ENCODE results near the gene CLEC17A. TPM values are rescaled to one million over a fixed set of nuclear protein-coding genes. Genes with fewer than 3 reads are reported as not detected.
"Not testable (repeated sequence)": the region's sequence is repeated elsewhere in the genome, so short reads cannot be mapped to it uniquely, and the experiment has no call there.

Gene CLEC17A
- polyA plus RNA-seq, 2 of the 4 experiments (the other 2 are of a cell fraction): not detected

- TF ChIP-seq FOSL2 (IDR thresholded peaks at IDR 0.05): not testable (repeated sequence)
- TF ChIP-seq FOSL2 (CRISPR knock-in tag; IDR thresholded peaks at IDR 0.05): peak; percentile 20; the same call in 1 of the 2 replicates
- 5% methylated on average over 3 of the region's 3 CpGs for WGBS (ENCODE audit: missing lambda C conversion rate)
Observed at GRCh38 chr19:14585187-14585586, 2.3 kb downstream of the CLEC17A start.

GRCh38 chr19:14589433-14589832, 6.5 kb downstream of the CLEC17A start:
- H3K4me2 ChIP-seq; H3K4me1 ChIP-seq; H3K4me3 ChIP-seq; H3K9me3 ChIP-seq; CTCF ChIA-PET; ATAC-seq; H3K27ac ChIP-seq; POLR2A ChIA-PET; DNase-seq (ENCODE audit: low read depth in 1 of 2, low spot score in 1 of 2); FAIRE-seq: not testable (repeated sequence)
- 33% methylated on average over 1 of the region's 4 CpGs for WGBS (ENCODE audit: missing lambda C conversion rate)

More at GRCh38 chr19:14585187-14585586, 2.3 kb downstream of the CLEC17A start:
- DNase-seq (ENCODE audit: low read depth in 1 of 2, low spot score in 1 of 2); CTCF ChIA-PET; H3K27ac ChIP-seq; H3K4me1 ChIP-seq; H3K4me2 ChIP-seq; H3K9me3 ChIP-seq; H3K4me3 ChIP-seq; FAIRE-seq: not testable (repeated sequence)
- POLR2A ChIA-PET: interaction anchor here (0.5 kb wide), 1 partner anchor 91 kb away, joined by 4 read pairs; no protein-coding TSS in a partner anchor
- peak; percentile 53 to 68; a peak in 2 of 6 replicates for ATAC-seq

- no peak for TF ChIP-seq RFX5 (IDR thresholded peaks at IDR 0.05)
- no peak for FAIRE-seq
- Histone ChIP-seq H3K4me3 (no peak overlapping the region), H3K9me3 (no peaks in the 10 kb centered on the region), H3K4me1 (no peaks in the 10 kb centered on the region), H3K4me2 (no peak overlapping the region), H3K27ac (no peak overlapping the region)
- no peak for DNase-seq (ENCODE audit: low read depth in 1 of 2, low spot score in 1 of 2)
- ChIA-PET CTCF (no interaction called here), POLR2A (no interaction called here)
- ATAC-seq: no peak
- WGBS (ENCODE audit: missing lambda C conversion rate): 2% methylated on average over 3 of the region's 3 CpGs
Observed at GRCh38 chr19:14595558-14595957, 12.7 kb downstream of the CLEC17A start.

- no peak overlapping the region for H3K27ac ChIP-seq
- DNase-seq (ENCODE audit: low read depth in 1 of 2, low spot score in 1 of 2): no peak
- no peak for TF ChIP-seq ESRRA (IDR thresholded peaks at IDR 0.05; ENCODE audit: borderline replicate concordance, low read length)
- no peak for TF ChIP-seq MAZ (IDR thresholded peaks at IDR 0.05; ENCODE audit: borderline replicate concordance, low read depth, low read length)
- no peak for TF ChIP-seq RFX5 (IDR thresholded peaks at IDR 0.05)
- TF ChIP-seq HOXB5 (CRISPR knock-in tag; IDR thresholded peaks at IDR 0.05): no peak
- no peak for FAIRE-seq
- H3K9me3 ChIP-seq: no peaks in the 10 kb centered on the region
- ChIA-PET CTCF (no interaction called here), POLR2A (no interaction called here)
- no peak overlapping the region for H3K4me3 ChIP-seq
- no peak overlapping the region for H3K4me2 ChIP-seq
- H3K4me1 ChIP-seq: no peaks in the 10 kb centered on the region
- 33% methylated on average over 8 of the region's 8 CpGs for WGBS (ENCODE audit: missing lambda C conversion rate)
- no peak for ATAC-seq
Observed at GRCh38 chr19:14599548-14600147, 16.8 kb downstream of the CLEC17A start.

- CTCF ChIA-PET: interaction anchor here (0.7 kb wide), 1 partner anchor 25 kb away, joined by 6 read pairs; no protein-coding TSS in a partner anchor
- Histone ChIP-seq H3K4me3 (no peak overlapping the region), H3K9me3 (no peaks in the 10 kb centered on the region), H3K4me2 (no peak overlapping the region), H3K4me1 (no peaks in the 10 kb centered on the region), H3K27ac (no peak overlapping the region)
- FAIRE-seq (no peak), ATAC-seq (no peak), DNase-seq (ENCODE audit: low read depth in 1 of 2, low spot score in 1 of 2) (no peak)
- POLR2A ChIA-PET: no interaction called here
- WGBS (ENCODE audit: missing lambda C conversion rate): 67% methylated on average over 2 of the region's 2 CpGs
- no peak for TF ChIP-seq RFX5 (IDR thresholded peaks at IDR 0.05)
- no peak for TF ChIP-seq EHF (CRISPR knock-in tag; IDR thresholded peaks at IDR 0.05)
- TF ChIP-seq ATOH8 (CRISPR knock-in tag; IDR thresholded peaks at IDR 0.05; ENCODE audit: low read depth): no peak
Observed at GRCh38 chr19:14603990-14604387, 21.1 kb downstream of the CLEC17A start.

GRCh38 chr19:14606627-14607026, 23.7 kb downstream of the CLEC17A start:
- Histone ChIP-seq H3K4me3 (no peak overlapping the region), H3K4me2 (no peak overlapping the region), H3K27ac (no peak overlapping the region), H3K9me3 (no peaks in the 10 kb centered on the region), H3K4me1 (no peaks in the 10 kb centered on the region)
- ChIA-PET POLR2A (no interaction called here), CTCF (interaction anchor here (0.6 kb wide), 2 partner anchors 33 to 946 kb away, joined by 3 to 4 read pairs; no protein-coding TSS in a partner anchor)
- FAIRE-seq (no peak), ATAC-seq (no peak), DNase-seq (ENCODE audit: low read depth in 1 of 2, low spot score in 1 of 2) (no peak)
- WGBS (ENCODE audit: missing lambda C conversion rate): 33% methylated on average over 9 of the region's 9 CpGs
- TF ChIP-seq NR3C1 (IDR thresholded peaks at IDR 0.05) (no peak), MAFK (IDR thresholded peaks at IDR 0.05; ENCODE audit: partially characterized antibody) (no peak), RAD21 (conservative IDR thresholded peaks at IDR 0.05 in 1 of 2, IDR thresholded peaks at IDR 0.05 in 1 of 2) (no peak), JUN (IDR thresholded peaks at IDR 0.05) (no peak), MAX (IDR thresholded peaks at IDR 0.05) (no peak), ZNF302 (CRISPR knock-in tag; IDR thresholded peaks at IDR 0.05) (no peak), FOSL2 (IDR thresholded peaks at IDR 0.05) (no peak), FOSL2 (CRISPR knock-in tag; IDR thresholded peaks at IDR 0.05) (no peak)
